ENCODE data around the gene HELZ. TPM values are rescaled to one million over a fixed set of nuclear protein-coding genes. Genes with fewer than 3 reads are reported as not detected.
"Not testable (repeated sequence)": the region's sequence is repeated elsewhere in the genome, so short reads cannot be mapped to it uniquely, and the experiment has no call there.

Gene HELZ
- total RNA-seq, 1 donor from 2014 or later: 44.9 TPM

- H3K9me3 Mint-ChIP-seq: no peaks in the 10 kb centered on the region
- Histone ChIP-seq H4K20me1 (ENCODE audit: low read depth) (no peaks in the 10 kb centered on the region), H2AFZ (replicated peaks) (no peak overlapping the region), H3K9ac (no peak overlapping the region), H3K4me2 (no peak overlapping the region), H3K79me2 (ENCODE audit: low read depth) (no peaks in the 10 kb centered on the region), H3K27ac (no peak overlapping the region), H3F3A (ENCODE audit: low read depth) (no peaks in the 10 kb centered on the region), H3K4me3 (no peak overlapping the region), H3K27me3 (no peaks in the 10 kb centered on the region), H3K9me3 (ENCODE audit: low read depth) (no peaks in the 10 kb centered on the region), H3K36me3 (peaks cover 9% of the 10 kb centered on the region), H3K4me1 (no peaks in the 10 kb centered on the region)
- peaks cover 18% of the 10 kb centered on the region for H3K36me3 Mint-ChIP-seq
- no peaks in the 10 kb centered on the region for H3K4me1 Mint-ChIP-seq
- no peak for DNase-seq (ENCODE audit: low spot score)
- no peaks in the 10 kb centered on the region for H3K27me3 Mint-ChIP-seq (ENCODE audit: insufficient read depth, low read depth)
- no peak overlapping the region for H3K4me3 Mint-ChIP-seq
- H3K27ac Mint-ChIP-seq: no peak overlapping the region
- no peak for TF ChIP-seq CTCF (IDR thresholded peaks at IDR 0.05)
Measured at GRCh38 chr17:67202503-67202902, 42.5 kb downstream of the HELZ start.

GRCh38 chr17:67200727-67201301, 44.2 kb downstream of the HELZ start:
- no peak overlapping the region for H3K4me2 ChIP-seq
- TF ChIP-seq EZH2 (IDR thresholded peaks at IDR 0.05): no peak
- no peak for TF ChIP-seq EZH2phosphoT487 (IDR thresholded peaks at IDR 0.05)
- TF ChIP-seq CTCF (IDR thresholded peaks at IDR 0.05): peak; percentile 53
- peaks cover 9% of the 10 kb centered on the region for H3K36me3 ChIP-seq
- no peak overlapping the region for H2AFZ ChIP-seq (replicated peaks)
- no peaks in the 10 kb centered on the region for H3K4me1 ChIP-seq
- H4K20me1 ChIP-seq (ENCODE audit: low read depth): no peaks in the 10 kb centered on the region
- H3K27ac ChIP-seq: no peak overlapping the region
- Mint-ChIP-seq H3K4me3 (no peak overlapping the region), H3K27me3 (ENCODE audit: insufficient read depth, low read depth) (no peaks in the 10 kb centered on the region), H3K36me3 (peaks cover 21% of the 10 kb centered on the region), H3K9me3 (no peaks in the 10 kb centered on the region), H3K4me1 (no peaks in the 10 kb centered on the region), H3K27ac (no peak overlapping the region)
- no peaks in the 10 kb centered on the region for H3K79me2 ChIP-seq (ENCODE audit: low read depth)
- no peaks in the 10 kb centered on the region for H3K27me3 ChIP-seq
- no peak overlapping the region for H3K4me3 ChIP-seq
- H3K9me3 ChIP-seq (ENCODE audit: low read depth): no peaks in the 10 kb centered on the region
- peak; percentile 12 for DNase-seq (ENCODE audit: low spot score)
- no peaks in the 10 kb centered on the region for H3F3A ChIP-seq (ENCODE audit: low read depth)
- no peak overlapping the region for H3K9ac ChIP-seq

- Histone ChIP-seq H3K4me2 (no peak overlapping the region), H2AFZ (replicated peaks) (no peak overlapping the region), H3K27me3 (no peaks in the 10 kb centered on the region), H3K9ac (no peak overlapping the region), H3K36me3 (peaks cover 9% of the 10 kb centered on the region), H3K9me3 (ENCODE audit: low read depth) (no peaks in the 10 kb centered on the region), H3K27ac (no peak overlapping the region), H3F3A (ENCODE audit: low read depth) (no peaks in the 10 kb centered on the region), H3K4me1 (no peaks in the 10 kb centered on the region), H3K4me3 (no peak overlapping the region), H4K20me1 (ENCODE audit: low read depth) (no peaks in the 10 kb centered on the region), H3K79me2 (ENCODE audit: low read depth) (no peaks in the 10 kb centered on the region)
- Mint-ChIP-seq H3K36me3 (peaks cover 25% of the 10 kb centered on the region), H3K9me3 (no peaks in the 10 kb centered on the region), H3K27me3 (ENCODE audit: insufficient read depth, low read depth) (no peaks in the 10 kb centered on the region), H3K4me3 (no peak overlapping the region), H3K27ac (no peak overlapping the region), H3K4me1 (no peaks in the 10 kb centered on the region)
- DNase-seq (ENCODE audit: low spot score): no peak
- no peak for TF ChIP-seq EZH2 (IDR thresholded peaks at IDR 0.05)
- no peak for TF ChIP-seq EZH2phosphoT487 (IDR thresholded peaks at IDR 0.05)
- TF ChIP-seq CTCF (IDR thresholded peaks at IDR 0.05): no peak
Measured at GRCh38 chr17:67198131-67198530, 46.9 kb downstream of the HELZ start.

- H3K4me3 Mint-ChIP-seq; H3K4me2 ChIP-seq; H3K4me1 Mint-ChIP-seq; H2AFZ ChIP-seq (replicated peaks); DNase-seq (ENCODE audit: low spot score); H4K20me1 ChIP-seq (ENCODE audit: low read depth); H3K9me3 ChIP-seq (ENCODE audit: low read depth); H3K4me1 ChIP-seq; H3F3A ChIP-seq (ENCODE audit: low read depth); H3K27me3 Mint-ChIP-seq (ENCODE audit: insufficient read depth, low read depth); H3K79me2 ChIP-seq (ENCODE audit: low read depth); H3K36me3 ChIP-seq; H3K9me3 Mint-ChIP-seq; H3K4me3 ChIP-seq; H3K9ac ChIP-seq; H3K27me3 ChIP-seq; H3K27ac ChIP-seq; H3K27ac Mint-ChIP-seq: not testable (repeated sequence)
- H3K36me3 Mint-ChIP-seq: peaks cover 22% of the 10 kb centered on the region
Measured at GRCh38 chr17:67197023-67197422, 48.0 kb downstream of the HELZ start.
